RPMI8226 (cell line): ENCODE measurements around the gene IL17REL.

Experiments used
- DNase-seq: peaks from one replicate; pipeline ENCODE4 v3.0.0-alpha.2; 2015

The IL17REL gene

DNA sequence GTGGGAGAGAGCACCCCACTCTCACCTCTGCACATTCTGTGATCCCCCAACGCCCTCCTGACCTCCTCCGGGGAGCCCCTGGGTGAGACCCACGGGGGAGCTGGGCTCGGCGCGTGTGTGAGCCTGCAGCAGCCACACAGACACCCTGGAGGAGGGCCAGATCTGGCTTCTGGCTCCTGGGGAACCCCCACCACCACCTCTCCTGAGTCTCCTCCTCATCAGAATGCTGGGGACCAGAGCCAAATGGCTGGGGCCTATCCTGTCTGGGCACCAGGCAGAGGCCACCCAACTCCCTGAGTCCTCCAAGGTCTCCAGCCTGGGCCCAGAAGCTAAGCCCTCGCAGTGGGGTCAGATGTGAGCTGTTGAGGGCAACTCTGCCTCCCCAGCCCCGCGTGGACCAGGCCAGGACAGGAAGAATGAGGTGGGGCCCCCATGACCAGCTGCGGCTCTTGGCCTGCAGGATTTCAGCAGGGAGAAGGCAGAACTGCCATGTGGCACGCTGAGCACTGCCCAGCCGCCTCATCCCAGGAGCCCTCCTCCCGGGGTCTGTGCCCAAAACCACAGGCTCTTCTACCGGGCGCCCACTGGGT, 57.5 kb downstream of the IL17REL start:
- no peak for DNase-seq

DNA sequence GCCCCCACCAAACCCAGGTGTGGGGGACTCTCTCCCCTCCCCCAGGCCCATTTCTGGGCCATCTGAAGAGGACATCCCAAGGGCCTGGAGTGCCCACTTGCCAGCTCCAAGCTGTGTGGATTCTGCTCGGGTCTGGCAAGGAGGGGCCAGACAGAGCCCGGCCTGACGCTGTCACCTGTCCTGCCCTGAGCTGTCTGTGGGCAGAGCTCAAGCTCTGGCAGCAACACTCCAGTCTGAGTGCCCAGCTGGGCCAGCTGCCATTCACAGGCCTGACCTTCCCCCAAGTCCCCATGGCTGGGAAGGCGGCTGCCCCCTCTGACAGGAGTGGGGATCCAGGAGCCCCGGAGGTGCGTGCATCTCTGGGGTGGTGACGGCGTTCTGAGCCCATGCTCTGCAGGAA, 58.2 kb downstream of the IL17REL start:
- DNase-seq, result no peak

DNA sequence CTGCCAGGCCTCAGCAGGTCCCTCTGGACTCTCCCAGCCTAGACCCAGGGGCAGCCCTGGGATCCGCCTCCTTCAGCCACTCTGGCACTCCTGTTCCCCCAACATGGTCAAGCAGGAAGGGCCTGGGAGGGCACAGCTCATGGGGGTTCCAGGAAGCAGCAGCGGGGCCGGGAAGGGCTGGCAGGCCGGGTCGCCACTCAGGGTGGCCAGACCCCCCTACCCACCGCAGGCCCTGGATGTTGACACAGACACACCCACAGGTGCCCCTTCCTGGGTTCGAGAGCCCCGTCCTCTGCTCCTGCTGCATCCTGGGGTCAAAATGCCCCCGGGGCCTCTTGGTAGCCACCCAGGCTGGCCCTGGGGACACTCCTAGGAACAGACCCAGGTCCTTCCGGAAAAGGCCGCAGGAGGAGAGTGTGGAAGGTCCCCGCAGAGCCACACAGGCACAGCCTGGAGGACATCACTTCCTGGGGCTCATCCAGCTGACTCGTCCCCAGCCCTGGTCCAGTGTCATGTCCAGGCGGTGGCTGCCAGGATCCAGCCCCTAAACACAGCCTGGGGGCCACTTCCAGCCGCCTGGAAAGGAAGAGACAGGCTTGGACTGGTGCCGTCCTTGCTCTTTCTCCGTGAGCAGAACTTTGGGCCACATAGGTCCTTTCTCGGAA, 58.8 kb downstream of the IL17REL start:
- DNase-seq, result no peak

DNA sequence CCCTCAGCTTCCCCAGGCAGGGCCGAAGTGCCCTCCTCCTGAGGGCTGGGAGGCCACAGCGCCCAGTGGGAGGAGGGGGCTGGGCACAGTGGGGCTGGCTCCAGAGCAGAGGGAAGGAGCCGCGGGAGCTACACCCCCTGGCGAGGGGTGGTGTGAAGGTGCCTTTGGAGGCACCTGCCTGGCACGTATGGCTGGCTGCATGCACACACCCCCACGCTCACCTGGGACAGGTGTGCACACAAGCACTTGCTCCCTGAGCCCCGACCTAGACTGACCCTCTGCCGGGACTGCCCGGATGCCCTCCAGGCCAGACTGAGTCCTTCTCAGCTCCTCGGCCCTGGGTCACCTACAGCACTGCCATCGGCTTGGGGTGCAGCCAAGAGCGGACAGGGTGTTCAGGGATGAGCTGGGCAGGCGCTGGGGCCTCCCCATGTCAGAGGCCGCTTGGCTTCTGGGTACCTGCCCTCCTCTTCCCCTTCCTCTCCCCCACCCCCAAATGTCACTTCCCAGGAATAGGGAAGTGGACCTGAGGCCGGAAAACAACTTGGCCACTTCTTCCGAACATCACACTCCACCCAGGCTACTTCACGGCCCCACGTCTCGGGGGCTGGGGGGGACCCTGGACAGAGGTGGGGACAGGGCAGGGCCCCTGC, 59.4 kb downstream of the IL17REL start:
- no peak for DNase-seq

DNA sequence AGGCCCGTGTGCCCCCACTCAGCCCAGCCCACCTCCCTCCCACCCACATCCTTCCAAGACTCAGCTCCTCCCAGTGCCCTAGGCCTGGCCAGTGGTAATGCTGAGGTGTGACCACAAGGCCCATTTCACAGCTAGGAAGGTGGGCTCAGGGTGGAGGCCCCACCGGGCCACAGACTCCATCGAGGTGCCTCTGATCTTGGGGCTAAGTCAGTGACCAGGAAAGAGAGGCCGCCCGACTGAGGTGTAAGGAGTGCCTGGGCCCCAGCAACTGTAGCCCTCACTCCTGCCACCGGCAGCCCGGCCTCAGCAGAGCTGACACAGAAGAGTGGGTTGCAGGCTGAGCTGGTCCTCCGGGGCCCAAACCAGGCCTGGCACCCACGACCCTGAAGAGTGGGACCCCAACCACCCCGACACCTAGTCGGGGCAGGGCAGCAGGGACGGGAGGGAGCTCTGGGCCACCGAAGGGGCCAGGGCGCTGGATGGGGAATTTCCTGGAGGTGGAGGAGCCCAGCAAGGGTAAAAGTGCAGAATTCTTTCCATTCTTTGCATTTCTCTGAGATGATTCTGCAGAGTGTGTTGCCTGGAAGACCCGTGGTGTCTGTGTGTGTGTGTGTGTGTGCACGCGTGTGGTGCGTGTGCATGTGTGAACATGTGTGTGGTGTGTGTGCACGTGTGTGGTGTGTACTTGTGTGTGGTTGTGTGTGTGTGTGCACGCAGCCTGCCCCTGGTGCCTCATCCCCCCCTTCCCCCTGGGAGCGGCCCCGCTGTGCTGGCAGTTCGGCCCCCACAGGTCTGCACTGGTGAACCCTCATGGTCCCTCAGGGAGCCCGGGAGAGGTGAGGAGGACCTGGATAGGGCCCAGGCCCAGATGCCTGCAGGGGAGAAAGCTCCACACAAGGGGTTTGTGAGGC, 60.3 kb downstream of the IL17REL start:
- no peak for DNase-seq

GRCh38 chr22:49951678-49951985, 60.9 kb downstream of the IL17REL start:
- DNase-seq, result no peak

- DNase-seq, result no peak
Observed at GRCh38 chr22:49951000-49951677, 61.4 kb downstream of the IL17REL start.

- DNase-seq, result no peak
Observed at GRCh38 chr22:49950396-49950994, 62.1 kb downstream of the IL17REL start.

- no peak for DNase-seq
Observed at GRCh38 chr22:49949914-49950292, 62.7 kb downstream of the IL17REL start.

DNA sequence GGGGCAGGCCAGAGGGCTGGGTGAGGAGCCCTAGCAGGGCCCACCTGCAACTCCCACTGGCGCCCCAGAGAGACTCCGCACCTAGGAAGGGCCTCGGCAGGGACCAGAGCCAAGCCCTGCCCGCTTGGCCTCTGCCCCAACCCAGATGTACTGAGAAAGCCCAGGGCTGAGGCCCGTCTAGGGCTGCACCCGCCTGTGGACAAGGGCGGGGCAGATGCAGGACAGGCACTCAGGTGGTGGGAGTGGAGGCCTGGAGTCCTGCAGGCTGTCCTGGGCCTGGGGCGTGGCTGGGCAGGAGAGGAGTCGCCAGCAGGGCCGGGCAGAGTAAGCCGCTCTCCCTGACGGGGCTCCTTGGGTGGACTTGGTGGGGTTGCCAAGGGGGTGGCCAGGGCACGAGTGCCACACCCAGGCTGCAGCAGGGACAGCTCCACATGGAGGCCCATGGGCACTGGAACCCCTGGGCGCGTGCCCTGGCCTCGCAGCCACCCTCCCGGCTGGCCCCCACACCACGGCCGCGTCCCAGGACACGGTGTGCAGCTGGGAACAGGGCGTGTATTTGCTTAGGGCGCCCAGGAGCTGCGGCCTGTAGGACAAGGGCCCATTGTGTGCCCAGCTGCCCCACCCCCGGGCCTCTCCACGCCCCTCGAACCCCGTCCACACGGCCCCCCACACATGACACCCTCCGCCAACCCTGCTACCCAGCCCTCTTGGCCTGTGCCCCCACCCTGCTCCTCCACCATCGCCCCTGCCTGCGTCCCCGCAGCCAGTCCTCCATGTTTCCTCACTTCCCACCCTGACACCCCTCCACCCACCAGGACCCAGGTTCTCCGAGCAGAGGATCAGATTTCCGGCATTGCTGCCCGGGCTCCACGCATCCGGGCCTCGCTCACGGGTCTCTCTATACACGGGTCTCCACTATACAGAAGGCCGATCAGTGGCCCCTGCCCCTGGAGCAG, 63.3 kb downstream of the IL17REL start:
- no peak for DNase-seq

DNA sequence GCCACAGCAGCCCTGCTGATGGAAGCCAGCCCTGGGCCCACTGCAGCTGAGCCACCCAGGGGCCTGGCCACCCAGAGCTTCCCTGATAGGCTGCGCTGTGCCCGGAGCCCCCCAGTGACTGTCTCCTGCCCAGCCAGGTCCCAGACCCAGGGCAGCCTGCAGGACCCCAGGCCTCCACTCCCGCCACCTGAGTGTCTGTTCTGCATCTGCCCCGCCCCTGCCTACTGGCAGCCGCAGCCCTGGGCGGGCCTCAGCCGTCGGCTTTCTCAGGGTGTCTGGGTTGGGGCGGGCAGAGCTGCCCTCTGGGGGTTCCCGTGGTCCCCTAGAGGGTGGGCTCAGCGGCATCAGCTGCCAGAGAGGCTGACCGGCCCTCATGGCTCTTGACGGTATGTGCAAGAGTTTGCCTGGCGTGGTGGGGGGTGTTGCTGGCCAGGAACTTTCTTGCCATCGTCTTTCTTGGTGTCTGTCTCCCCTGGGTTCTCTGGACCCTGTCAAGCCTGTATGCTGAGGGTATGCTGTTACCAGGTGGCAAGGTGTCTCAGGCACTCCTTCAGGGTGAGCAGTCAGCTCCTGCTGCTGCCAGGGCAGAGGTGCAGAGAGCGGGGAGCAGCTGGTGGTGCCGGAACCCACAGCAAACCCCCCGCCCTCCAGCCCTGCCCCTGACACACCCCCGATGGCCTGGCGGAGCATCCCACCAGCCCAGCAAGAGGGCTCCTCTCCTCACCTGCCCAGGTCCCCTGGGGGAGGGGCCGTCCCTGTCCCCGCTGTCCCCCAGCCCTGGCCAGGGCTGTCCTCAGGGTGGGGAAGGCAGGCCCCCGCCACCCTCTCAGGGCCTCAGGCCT, 64.2 kb downstream of the IL17REL start:
- DNase-seq, result no peak

GRCh38 chr22:49947296-49947622, 65.3 kb downstream of the IL17REL start:
- no peak for DNase-seq

DNA sequence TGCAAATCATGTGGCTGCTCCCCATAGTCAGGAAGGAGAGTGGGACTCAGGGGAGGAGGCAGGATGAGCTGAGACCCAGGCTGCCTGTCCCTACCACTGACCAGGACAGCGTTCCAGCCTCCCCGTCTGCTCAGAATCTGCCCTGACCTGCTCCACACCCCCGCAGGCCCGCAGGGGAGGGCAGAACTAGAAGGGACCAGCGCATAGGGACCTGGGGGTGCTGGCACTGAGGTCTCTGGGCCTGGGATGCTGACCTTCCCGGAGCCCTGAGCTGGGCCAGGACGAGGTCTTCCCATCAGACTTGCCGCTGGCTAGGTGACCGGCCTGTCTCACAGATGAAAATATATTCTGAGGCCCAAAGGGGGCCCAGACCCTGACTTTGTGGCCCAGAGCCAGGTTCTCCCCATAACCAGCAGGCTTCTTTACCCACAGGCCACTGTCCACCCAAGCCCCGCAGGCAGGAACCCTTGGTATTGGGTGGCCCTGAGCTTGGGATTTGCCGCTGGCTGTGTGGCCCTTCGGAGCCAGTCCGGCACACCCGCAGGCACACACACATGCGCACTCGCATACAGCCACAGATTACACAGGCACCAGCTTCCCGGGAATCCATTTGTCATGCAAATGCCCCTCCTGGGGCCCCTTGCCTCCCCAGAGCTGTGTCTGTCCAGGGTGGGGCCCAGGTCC, 65.8 kb downstream of the IL17REL start:
- DNase-seq, result no peak

DNA sequence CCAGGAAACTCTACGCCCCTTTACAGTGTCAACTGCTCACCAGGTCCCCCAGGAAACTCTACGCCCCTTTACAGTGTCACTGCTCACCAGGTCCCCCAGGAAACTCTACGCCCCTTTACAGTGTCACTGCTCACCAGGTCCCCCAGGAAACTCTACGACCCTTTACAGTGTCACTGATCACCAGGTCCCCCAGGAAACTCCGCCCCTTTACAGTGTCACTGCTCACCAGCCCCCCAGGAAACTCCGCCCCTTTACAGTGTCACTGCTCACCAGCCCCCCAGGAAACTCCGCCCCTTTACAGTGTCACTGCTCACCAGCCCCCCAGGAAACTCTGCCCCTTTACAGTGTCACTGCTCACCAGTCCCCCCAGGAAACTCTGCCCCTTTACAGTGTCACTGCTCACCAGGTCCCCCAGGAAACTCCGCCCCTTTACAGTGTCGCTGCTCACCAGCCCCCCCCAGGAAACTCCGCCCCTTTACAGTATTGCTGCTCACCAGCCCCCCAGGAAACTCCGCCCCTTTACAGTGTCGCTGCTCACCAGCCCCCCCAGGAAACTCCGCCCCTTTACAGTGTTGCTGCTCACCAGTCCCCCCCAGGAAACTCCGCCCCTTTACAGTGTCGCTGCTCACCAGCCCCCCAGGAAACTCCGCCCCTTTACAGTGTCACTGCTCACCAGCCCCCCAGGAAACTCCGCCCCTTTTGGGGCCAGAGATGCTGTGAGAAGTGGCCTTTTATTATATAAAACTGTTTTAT, 67.3 kb downstream of the IL17REL start:
- peak; percentile 62 for DNase-seq
